ENCODE measurements around the gene C14orf93. TPM values are rescaled to one million over a fixed set of nuclear protein-coding genes. Genes with fewer than 3 reads are reported as not detected.

The C14orf93 gene
- polyA plus RNA-seq, 1 experiment = 14.7 TPM

- DNase-seq (ENCODE audit: low read depth) = no peak
- ChIA-PET CTCF (interaction anchor here (1.2 to 18.4 kb wide), 5 partner anchors 8 to 114 kb away, joined by 3 to 539 read pairs (median 43); partner anchors contain the start of genes ACIN1, C14orf119, CDH24 and PRMT5), POLR2A (no interaction called here)
- H3K4me3 ChIP-seq (ENCODE audit: low read depth, low read length) = peak overlapping the region; percentile 90
- peaks cover 7% of the 10 kb centered on the region; the same call in 1 of the 2 replicates for H3K36me3 ChIP-seq (ENCODE audit: control insufficient read depth, insufficient read depth, low read length)
- no peak for TF ChIP-seq CTCF (IDR thresholded peaks at IDR 0.05; ENCODE audit: insufficient read depth, low read depth, low read length)
- H3K27me3 ChIP-seq (ENCODE audit: control insufficient read depth, insufficient read depth, low read length) = no peaks in the 10 kb centered on the region
Observed at GRCh38 chr14:22980672-22981089, 29.3 kb downstream of the C14orf93 start.

- no peak for TF ChIP-seq CTCF (IDR thresholded peaks at IDR 0.05; ENCODE audit: insufficient read depth, low read depth, low read length)
- H3K4me3 ChIP-seq (ENCODE audit: low read depth, low read length) = peak overlapping the region; percentile 90
- peaks cover 8% of the 10 kb centered on the region for H3K36me3 ChIP-seq (ENCODE audit: control insufficient read depth, insufficient read depth, low read length)
- ChIA-PET CTCF (interaction anchor here (1.2 kb wide), 1 partner anchor 78 kb away, joined by 4 read pairs; no protein-coding TSS in a partner anchor), POLR2A (no interaction called here)
- DNase-seq (ENCODE audit: low read depth) = no peak
- H3K27me3 ChIP-seq (ENCODE audit: control insufficient read depth, insufficient read depth, low read length) = no peaks in the 10 kb centered on the region
Observed at GRCh38 chr14:22979748-22980392, 30.1 kb downstream of the C14orf93 start.

GRCh38 chr14:22978981-22979671, 30.8 kb downstream of the C14orf93 start:
- POLR2A ChIA-PET = no interaction called here
- DNase-seq (ENCODE audit: low read depth) = no peak
- H3K4me3 ChIP-seq (ENCODE audit: low read depth, low read length) = peak overlapping the region; percentile 90
- no peaks in the 10 kb centered on the region for H3K27me3 ChIP-seq (ENCODE audit: control insufficient read depth, insufficient read depth, low read length)
- CTCF ChIA-PET = interaction anchor here (0.9 to 7.4 kb wide), 4 partner anchors 7 to 79 kb away, joined by 3 to 93 read pairs (median 4); no protein-coding TSS in a partner anchor
- TF ChIP-seq CTCF (IDR thresholded peaks at IDR 0.05; ENCODE audit: insufficient read depth, low read depth, low read length) = no peak
- H3K36me3 ChIP-seq (ENCODE audit: control insufficient read depth, insufficient read depth, low read length) = peaks cover 15% of the 10 kb centered on the region

GRCh38 chr14:22978487-22978837, 31.5 kb downstream of the C14orf93 start:
- POLR2A ChIA-PET = interaction anchor here (0.6 kb wide), 1 partner anchor 11 kb away, joined by 3 read pairs; no protein-coding TSS in a partner anchor
- Histone ChIP-seq H3K27me3 (ENCODE audit: control insufficient read depth, insufficient read depth, low read length) (no peaks in the 10 kb centered on the region), H3K4me3 (ENCODE audit: low read depth, low read length) (peak overlapping the region; percentile 15; the same call in 1 of the 2 replicates), H3K36me3 (ENCODE audit: control insufficient read depth, insufficient read depth, low read length) (peaks cover 19% of the 10 kb centered on the region)
- CTCF ChIA-PET = interaction anchor here (0.9 to 7.4 kb wide), 9 partner anchors 7 to 141 kb away, joined by 3 to 93 read pairs (median 6); partner anchors contain the start of gene CDH24
- no peak for TF ChIP-seq CTCF (IDR thresholded peaks at IDR 0.05; ENCODE audit: insufficient read depth, low read depth, low read length)
- no peak for DNase-seq (ENCODE audit: low read depth)
